GM12892 (cell line): Measurements from ENCODE around the gene MIR17HG. TPM values are rescaled to one million over a fixed set of nuclear protein-coding genes. Genes with fewer than 3 reads are reported as not detected.

Experiments used
- DNase-seq: peaks from one replicate; pipeline ENCODE4 v3.0.0; 2011; ENCODE audit not compliant: insufficient read length
- FAIRE-seq: peaks from 2 replicates; lab custom pipeline; 2011; peaks lifted over from hg19 to GRCh38; lab: Jason Lieb, UNC
- POLR2A ChIP-seq: IDR thresholded peaks from 2 replicates; pipeline ENCODE4 v1.6.1; 2011; ENCODE audit warnings: low read depth, low read length, control low read depth
- POLR2AphosphoS5 ChIP-seq: IDR thresholded peaks from 2 replicates; pipeline ENCODE4 v1.6.1; 2011; ENCODE audit warnings: low read depth, low read length, control low read depth
- TAF1 ChIP-seq: IDR thresholded peaks from 2 replicates; pipeline ENCODE4 v1.6.1; 2011; ENCODE audit warnings: low read depth, mild to moderate bottlenecking, control low read depth, low read length, borderline replicate concordance
- polyA plus RNA-seq: library from polyadenylated mRNA; unstranded; fragments of >200 nt; gene quantifications from one replicate; pipeline ENCODE4 v1.2.1, GENCODE V29; 2012; ENCODE audit warnings: missing spikeins, inconsistent platforms; ENCODE audit not compliant: missing spikeins

MIR17HG gene
- polyA plus RNA-seq, result 8.7 TPM

GRCh38 chr13:91347202-91347995 is at the start of gene MIR17HG:
TSS of gene MIR17HG (plus strand) at chr13:91347687.
- TF ChIP-seq TAF1, result 0 out of 2 replicates have a peak, but pooled peaks have one; percentile 26
- peak; percentile 86 for TF ChIP-seq POLR2A
- peak; percentile 83 for TF ChIP-seq POLR2AphosphoS5
- DNase-seq (peak; percentile 42), FAIRE-seq (peak; percentile 76)

- FAIRE-seq, result no peak
- DNase-seq, result no peak
- TF ChIP-seq POLR2AphosphoS5 (no peak), POLR2A (no peak), TAF1 (no peak)
These were observed 49.4 kb upstream of the MIR17HG start for GRCh38 chr13:91298060-91298459.

- FAIRE-seq, result peak; percentile 60
These were observed 45.4 kb upstream of the MIR17HG start for GRCh38 chr13:91302111-91302510.

GRCh38 chr13:91303031-91303430 is 44.5 kb upstream of the MIR17HG start:
- FAIRE-seq (no peak), DNase-seq (no peak)
- TF ChIP-seq TAF1 (no peak), POLR2AphosphoS5 (no peak), POLR2A (no peak)

More at GRCh38 chr13:91302111-91302510, 45.4 kb upstream of the MIR17HG start:
- DNase-seq, result no peak
- TF ChIP-seq POLR2A (no peak), TAF1 (no peak), POLR2AphosphoS5 (no peak)

- TF ChIP-seq POLR2A (no peak), POLR2AphosphoS5 (no peak), TAF1 (no peak)
- FAIRE-seq, result no peak
- DNase-seq, result no peak
These were observed 42.7 kb upstream of the MIR17HG start for GRCh38 chr13:91304741-91305140.

- no peak for DNase-seq
- no peak for FAIRE-seq
- TF ChIP-seq POLR2AphosphoS5, result no peak
- TF ChIP-seq POLR2A, result no peak
- TF ChIP-seq TAF1, result no peak
These were observed 41.8 kb upstream of the MIR17HG start for GRCh38 chr13:91305652-91306051.

- FAIRE-seq (no peak), DNase-seq (no peak)
- no peak for TF ChIP-seq POLR2A
- TF ChIP-seq POLR2AphosphoS5, result no peak
These were observed 39.6 kb upstream of the MIR17HG start for GRCh38 chr13:91307887-91308286.

- no peak for DNase-seq
- TF ChIP-seq POLR2A (no peak), TAF1 (no peak), POLR2AphosphoS5 (no peak)
- FAIRE-seq, result no peak
These were observed 39.2 kb upstream of the MIR17HG start for GRCh38 chr13:91308299-91308698.

GRCh38 chr13:91311491-91311890 is 36.0 kb upstream of the MIR17HG start:
- DNase-seq (no peak), FAIRE-seq (peak; percentile 68)
- TF ChIP-seq TAF1, result no peak
- TF ChIP-seq POLR2A, result no peak
- no peak for TF ChIP-seq POLR2AphosphoS5

GRCh38 chr13:91312324-91312723 is 35.2 kb upstream of the MIR17HG start:
- no peak for TF ChIP-seq POLR2A
- no peak for TF ChIP-seq TAF1
- TF ChIP-seq POLR2AphosphoS5, result no peak
- DNase-seq (no peak), FAIRE-seq (no peak)

- DNase-seq (no peak), FAIRE-seq (peak; percentile 77)
- TF ChIP-seq POLR2A, result no peak
- TF ChIP-seq POLR2AphosphoS5, result no peak
- no peak for TF ChIP-seq TAF1
These were observed 34.4 kb upstream of the MIR17HG start for GRCh38 chr13:91313103-91313502.

- FAIRE-seq (no peak), DNase-seq (no peak)
- TF ChIP-seq POLR2AphosphoS5 (no peak), POLR2A (no peak), TAF1 (no peak)
These were observed 33.9 kb upstream of the MIR17HG start for GRCh38 chr13:91313581-91313980.

GRCh38 chr13:91314888-91315287 is 32.6 kb upstream of the MIR17HG start:
- TF ChIP-seq POLR2AphosphoS5 (no peak), POLR2A (no peak), TAF1 (no peak)
- DNase-seq (no peak), FAIRE-seq (no peak)

GRCh38 chr13:91318886-91319285 is 28.6 kb upstream of the MIR17HG start:
- FAIRE-seq, result peak; percentile 17
- TF ChIP-seq POLR2A (no peak), POLR2AphosphoS5 (no peak)
- no peak for DNase-seq
